HG02588 (cell line): Measurements from ENCODE around the gene DZIP1.

Source experiments
- ATAC-seq: cut with Tn5 transposase; IDR thresholded peaks from one replicate; pipeline ENCODE4 v1.9.1; 2021; ENCODE audit warnings: mild to moderate bottlenecking, moderate library complexity; ENCODE audit not compliant: unreplicated experiment

Gene DZIP1

DNA sequence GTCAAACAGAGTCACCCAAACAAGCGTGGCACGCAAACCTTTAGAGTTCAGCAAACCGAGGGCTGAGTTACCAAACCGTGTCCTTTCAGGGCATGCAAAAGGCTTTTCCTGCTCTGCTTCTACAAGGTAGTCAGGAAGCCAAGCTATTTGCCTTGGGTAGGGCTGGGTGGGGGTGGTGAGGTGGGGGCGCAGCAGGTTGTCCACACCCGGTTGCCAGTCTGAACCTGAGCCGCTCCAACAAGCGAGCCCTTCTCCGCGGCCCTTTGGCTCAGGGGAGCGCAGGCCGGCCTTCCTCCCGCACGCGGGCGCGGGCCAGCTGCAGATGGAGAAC lies 92.3 kb downstream of the DZIP1 start:
- no peak for ATAC-seq

DNA sequence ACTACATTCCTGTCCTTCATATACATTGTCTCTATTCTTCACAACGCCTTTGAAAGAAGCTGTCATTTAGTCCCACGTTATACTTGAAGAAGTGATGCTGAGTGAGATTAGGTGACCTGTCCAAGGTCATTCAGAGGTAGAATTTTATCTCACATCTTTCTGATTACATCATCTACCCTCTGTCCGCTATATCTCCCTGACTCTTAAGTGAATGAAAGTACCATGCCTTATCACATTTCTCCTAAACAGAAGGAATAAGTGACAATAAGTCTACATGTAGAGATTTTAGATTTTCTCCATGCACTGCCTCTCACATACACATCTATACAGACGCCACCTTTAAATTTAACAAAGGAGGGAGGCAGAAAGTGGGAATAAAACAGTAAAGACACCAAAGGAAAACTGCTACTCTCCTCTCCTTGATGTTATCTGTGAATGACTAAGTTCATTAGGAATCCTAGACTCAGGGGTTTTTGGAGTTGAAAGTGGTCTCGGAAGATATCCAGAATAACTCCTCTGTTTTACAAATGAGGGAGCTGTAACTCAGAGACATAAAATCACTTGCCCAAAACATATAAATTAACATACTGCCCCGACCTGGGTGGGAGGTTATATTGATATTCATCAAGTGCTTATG lies 96.9 kb downstream of the DZIP1 start:
- ATAC-seq, result no peak

- no peak for ATAC-seq
Measured at GRCh38 chr13:95546919-95547318, 97.6 kb downstream of the DZIP1 start.

- ATAC-seq, result no peak
Measured at GRCh38 chr13:95544293-95544692, 100.2 kb downstream of the DZIP1 start.

GRCh38 chr13:95541911-95542474 lies 102.5 kb downstream of the DZIP1 start:
- no peak for ATAC-seq

DNA sequence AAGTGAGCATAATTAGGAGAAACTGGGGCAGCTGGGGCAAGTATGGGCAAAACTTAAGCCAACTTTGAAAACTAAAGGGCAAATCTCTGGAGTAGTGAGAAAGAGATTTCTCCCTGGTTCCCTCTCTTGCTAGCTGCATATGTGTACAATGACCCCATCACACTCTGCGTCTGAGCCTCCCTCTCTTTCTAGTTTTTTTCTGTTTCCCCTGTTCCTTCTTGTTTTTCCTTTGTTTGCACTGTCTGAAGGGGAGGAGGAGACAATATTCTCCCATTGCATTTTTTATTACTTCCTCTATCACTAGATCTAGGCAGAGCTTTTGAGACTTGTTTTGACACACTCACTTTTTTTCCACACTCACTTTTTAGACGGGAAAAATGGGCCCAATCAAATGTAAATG lies 103.2 kb downstream of the DZIP1 start:
- no peak for ATAC-seq

GRCh38 chr13:95540888-95541287 lies 103.6 kb downstream of the DZIP1 start:
- ATAC-seq, result no peak

- ATAC-seq, result no peak
Measured at GRCh38 chr13:95536632-95537241, 107.8 kb downstream of the DZIP1 start.

GRCh38 chr13:95535243-95535642 lies 109.3 kb downstream of the DZIP1 start:
- peak; percentile 64 for ATAC-seq

- no peak for ATAC-seq
Measured at GRCh38 chr13:95533545-95534160, 110.9 kb downstream of the DZIP1 start.

DNA sequence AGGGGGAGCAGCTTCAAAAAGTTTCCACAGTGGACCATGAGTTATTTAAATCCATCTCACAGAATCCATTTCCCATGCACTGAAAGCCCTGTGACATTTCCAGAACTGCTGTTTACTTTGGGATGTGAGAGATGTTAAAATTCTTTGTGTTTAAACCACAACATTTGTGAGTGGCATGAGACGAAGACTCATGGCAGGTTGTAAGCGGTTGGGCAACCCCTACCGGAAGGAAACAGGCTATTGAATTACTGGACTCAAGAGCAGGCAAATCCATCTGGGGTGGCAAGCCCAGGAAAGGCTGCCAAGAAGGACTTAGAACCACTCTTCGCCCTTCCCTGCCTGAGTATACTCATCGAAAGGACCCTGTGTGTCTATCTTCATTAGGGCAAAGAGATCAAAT lies 114.3 kb downstream of the DZIP1 start:
- no peak for ATAC-seq
